Stimulated activated CD4-positive, alpha-beta T cell treated with anti-CD3 and anti-CD28 coated beads, TNF-alpha, amount 100 ng/mL, for 48 hours (primary cell): ENCODE results near the gene NUDT1.

Experiments
- DNase-seq, 3 donors: peaks; one replicate each; pipeline ENCODE4 v3.0.0-alpha.2; 2020; ENCODE audit warnings: low read depth in 3 of 3

NUDT1 gene

DNA sequence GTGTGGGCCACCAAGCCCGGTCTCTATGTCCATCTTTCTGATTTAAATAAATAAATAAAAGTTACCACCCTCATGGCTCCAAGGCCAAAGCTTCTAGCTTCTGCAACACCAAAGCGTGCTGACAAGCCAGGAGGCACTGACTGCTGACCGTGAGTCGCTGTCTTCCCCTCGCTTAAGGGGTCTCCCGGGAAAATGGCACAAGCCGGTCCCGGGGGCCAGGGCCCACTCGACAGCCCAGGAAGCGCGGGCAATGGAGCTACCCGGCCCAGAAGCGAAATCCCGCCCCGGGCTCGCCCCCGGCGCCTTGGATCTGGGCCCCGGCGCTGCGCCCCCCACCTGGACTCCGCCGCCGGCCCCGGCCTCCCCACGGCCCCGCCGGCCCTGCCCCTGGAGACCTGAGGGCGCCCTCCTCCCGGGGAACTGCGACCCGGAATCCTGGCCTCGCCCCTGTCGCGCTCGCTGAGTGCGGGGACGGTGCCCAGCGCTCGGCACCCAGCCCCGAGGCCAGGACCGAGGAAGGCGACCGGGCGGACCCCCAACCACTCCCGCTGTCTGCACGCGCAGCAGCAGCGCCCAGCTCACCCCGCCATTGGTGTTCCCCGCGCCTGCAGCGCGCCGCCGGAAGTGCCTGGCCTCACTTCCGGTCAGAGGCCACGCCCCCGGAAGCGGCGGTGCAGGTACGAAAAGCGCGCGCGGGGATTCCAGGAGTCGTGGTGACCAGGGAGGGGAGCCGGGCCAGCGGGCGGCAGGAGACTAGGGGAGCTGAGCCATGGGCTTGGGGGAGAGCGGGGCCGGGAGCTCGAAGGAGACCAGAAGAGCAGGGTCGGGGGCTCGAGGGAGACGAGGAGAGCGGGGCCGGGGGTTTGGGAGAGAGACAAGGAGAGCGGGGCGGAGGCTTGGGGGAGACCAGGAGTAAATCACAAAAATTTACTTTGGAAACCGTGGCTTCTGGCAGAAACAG lies at the start of gene NUDT1, which contains the start of gene MRM2:
TSS of gene NUDT1 (plus strand) at position 647 of the 961 bp plus-strand sequence. CDS start 2,349 bp downstream, outside the sequence.
TSS of gene MRM2 (minus strand) at position 626 of the 961 bp plus-strand sequence. CDS start at position 590, 36 bp downstream.
- DNase-seq, result peak; percentile 56 to 71 (median 66)

DNA sequence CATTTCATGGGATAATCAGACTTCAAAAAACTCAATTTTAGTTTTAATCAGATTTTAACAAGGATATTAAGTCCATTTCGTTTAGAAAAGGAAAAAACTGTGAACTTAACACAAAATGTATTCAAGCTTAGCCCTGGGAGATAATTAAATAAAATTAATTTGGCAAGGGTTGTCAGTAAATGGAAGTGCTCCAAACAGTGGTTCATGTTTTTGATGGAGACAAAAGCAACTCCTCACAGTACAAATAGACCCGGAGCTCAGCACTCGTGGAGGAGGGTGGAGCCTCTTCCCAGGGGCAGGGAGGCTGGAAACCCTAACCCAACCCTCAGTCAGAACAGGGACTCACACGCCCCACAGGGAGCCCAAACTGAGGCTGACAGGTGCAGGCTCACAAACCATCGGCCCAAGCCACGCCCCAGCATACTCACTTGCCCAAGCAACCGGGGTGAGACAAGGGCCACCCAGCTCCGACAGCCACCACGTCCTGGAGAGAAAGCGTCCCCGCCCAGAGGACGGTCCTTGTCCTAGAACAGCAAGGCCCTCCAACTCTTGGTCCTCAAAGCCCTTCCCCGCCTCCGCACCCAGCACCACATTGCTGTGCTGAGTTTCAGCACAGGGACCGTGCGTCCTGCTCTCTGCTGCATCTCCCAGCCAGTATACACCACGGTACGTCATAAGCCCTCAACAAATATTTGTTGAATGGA lies 49.0 kb upstream of the NUDT1 start:
- DNase-seq, result no peak

DNA sequence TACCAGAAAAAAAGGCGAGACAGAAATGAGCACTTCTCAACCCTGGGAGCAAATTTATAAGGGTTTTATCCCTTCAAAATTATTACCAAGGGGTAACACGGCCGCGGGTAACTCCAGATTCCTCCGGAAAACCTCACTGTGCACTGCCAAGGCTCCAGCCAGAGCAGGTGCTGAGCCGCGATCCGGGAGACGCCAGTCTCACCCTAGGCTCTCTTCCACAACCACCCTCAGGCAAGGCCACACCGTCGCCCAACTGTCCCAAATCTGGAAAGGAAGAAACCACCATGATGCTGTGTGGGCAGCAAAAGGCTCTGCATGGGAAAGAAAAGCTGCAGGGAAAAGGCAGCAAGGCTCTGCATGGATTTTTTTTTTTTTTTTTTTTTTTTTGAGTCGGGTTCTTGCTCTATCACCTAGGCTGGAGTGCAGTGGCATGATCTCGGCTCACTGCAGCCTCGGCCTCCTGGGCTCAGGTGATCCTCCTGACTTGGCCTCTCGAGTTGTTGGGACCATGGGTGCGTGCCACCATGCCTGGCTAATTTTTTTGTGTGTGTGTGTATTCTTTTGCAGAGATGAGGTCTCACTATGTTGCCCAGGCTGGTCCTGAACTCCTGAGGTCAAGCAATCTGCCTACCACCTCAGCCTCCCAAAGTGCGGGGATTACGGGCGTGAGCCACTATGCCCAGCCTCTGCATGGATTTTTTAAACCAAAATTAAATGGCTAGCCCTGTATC lies 48.3 kb upstream of the NUDT1 start:
- DNase-seq, result no peak

DNA sequence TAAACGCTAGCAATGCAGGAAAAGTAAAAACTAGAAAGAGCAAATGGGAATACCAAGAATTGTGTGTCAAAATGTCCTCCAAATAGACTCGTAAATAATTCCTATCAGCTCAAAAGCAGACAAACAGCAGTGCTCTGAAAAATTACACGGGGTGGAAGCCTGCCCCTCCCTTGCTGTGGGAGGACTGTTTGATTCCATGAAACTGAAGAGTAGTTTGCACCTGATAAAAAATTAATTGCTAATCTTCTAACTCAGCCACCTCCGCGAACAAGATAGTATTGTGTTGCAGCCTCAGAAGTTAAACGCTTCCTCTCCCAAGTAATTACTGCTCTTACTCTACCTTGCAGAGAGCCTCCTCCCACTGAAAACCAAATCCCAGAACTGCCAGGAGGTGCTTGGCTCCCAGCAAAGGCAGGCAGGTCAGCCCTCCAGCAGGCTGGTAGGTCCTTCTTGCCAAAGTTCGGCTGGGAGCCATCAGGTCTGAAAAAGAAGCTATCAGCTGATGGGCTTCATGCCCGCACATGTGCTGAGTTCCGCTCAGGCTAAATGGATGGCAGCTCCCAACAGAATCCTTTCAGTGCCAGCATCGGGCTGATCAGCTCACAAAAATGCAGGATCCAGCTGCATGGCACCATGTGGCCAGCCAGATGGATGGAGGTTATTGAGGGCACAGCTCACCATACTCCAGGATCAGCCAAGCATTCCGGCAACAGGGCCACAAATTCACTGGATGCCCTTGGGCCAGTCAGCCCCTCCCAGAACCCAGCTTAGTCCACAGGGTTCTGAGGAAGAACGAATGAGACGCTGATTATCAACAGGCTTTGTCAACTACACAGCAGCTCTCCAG lies 46.4 kb upstream of the NUDT1 start:
- DNase-seq, result no peak

DNA sequence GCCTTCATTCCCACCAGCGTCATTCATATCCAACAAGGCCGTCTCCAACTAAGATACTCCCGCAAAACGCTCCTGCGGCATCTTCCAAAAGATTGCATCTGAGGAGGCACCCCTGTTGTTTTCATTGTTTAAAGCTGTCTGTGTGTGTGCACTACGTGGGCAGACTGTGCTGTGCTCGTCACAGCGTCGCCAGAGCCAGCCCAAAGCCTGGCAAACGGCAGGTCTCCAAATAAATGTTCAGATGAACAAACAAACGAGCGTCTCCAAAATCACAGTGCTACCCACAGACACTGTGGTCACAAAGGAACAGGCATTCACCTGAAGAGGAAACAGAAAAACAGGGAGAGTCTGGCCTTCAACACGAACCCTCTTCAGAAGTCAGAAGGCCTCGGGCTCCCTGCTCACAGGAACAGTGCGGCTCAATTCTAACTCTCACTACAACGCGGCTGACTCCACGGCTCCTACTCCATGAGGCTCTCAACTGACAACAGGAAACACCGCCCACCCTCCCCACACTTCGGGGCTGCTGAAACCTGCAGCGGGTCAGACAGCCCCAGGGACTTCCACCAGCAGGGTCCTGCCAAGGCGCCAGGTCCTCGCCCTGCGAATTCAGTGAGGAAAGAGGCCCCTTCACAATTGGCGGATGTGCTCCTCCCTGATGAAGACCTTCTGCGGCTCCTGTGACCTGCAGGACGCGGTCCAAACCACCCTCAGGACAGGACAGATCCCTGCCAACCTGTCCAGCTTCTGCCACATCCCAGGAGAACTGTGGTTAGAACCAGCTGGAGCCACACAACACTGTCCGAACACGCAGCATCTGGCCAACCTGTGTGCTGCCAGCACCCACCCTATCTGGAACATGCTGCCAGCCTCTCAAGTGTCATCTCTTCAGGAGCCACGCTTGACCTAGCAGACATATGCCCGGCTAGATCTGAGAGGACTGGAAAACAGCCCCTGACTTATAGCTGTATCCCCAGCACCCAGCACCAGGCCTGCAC lies 45.3 kb upstream of the NUDT1 start:
- DNase-seq, result no peak

DNA sequence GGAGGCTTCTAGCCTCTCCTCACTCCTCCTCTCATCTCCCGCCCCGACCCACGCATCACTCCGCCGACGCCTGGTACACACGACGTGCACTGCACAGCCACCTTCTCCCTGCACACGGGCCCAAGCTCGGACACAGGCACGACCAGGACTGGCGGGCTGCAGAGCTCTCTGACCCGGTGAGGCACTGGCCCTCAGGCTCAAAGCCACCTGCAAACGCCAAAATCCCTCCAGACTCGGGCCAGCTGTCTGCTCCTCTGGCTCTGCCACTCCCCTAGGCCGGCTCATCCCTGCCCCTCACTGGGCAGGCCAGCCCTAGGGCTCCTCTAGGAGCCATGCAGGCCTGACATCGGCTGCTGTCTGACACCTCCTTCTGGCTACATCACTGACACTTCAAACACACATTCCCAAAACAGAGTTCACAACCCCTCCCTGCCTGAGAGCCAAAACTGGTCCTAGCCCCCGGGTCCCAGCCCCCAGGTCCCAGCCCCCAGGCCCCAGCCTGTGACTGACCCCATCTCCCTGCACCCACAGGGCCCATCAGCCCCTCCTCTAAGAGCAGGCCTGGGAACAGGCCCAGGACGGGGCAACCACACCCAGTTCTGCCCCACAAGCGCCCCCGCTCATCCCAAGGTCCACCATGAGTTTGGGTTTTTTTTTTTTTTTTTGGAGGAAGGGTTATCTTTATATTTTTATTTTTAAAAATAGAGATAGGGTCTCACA lies 44.4 kb upstream of the NUDT1 start:
- no peak for DNase-seq

DNA sequence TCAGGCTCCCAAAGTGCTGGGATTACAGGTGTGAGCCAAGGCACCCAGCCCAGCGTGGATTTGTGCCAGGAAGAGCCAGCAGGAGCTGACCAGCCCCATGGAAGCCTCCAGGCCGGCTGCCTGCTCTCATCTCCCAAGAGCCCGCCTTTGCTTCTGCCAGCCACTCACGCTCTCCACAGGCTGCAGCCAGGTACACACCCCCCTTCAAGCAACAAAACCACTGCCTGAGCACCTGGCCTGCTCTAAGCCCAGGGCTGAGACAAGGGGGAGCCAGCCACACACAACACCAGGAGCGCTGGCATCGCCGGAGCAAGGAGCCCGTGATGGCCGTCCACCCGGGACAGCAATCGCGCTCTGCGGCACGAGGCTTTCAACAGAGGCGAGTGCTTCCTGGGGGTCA lies 43.8 kb upstream of the NUDT1 start:
- DNase-seq, result no peak

DNA sequence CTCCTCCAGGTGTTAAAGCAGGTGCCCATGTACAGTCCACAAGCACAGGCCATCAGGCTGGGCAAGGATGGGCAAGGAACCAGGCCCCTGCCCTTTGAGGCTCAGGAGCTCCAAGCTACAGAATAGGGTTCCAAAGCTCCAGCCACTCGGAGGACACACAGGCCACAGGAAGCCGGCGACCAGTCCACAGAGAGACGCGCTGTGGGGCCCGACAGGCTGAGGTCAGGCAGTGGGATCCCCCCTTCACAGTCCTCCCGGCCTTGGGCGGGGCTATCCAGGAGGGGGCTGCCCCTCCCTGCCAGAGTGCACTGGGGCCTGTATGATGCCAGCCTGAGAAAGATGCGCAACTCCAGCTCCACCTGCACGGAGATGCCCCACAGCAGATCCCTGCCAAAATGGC lies 43.3 kb upstream of the NUDT1 start:
- DNase-seq, result no peak

DNA sequence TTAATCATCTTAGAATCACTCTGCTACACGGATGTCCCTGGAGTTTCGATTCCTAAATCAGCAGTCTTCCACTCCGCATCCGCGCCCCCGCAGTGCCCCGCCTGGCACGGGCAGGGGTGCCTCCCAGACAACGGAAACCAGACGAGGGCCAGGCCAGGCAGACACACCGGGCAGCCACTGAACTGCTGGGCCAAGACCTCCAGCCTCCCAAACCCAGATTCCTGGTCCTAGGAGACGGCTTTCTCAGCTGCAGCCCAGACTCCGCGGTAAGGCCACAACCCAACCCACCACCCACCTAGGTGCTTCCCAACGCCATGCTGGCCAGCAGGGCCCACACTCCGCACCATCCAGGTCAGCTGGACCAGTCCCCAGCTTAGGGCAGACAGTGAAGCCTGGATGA lies 42.5 kb upstream of the NUDT1 start:
- no peak for DNase-seq

DNA sequence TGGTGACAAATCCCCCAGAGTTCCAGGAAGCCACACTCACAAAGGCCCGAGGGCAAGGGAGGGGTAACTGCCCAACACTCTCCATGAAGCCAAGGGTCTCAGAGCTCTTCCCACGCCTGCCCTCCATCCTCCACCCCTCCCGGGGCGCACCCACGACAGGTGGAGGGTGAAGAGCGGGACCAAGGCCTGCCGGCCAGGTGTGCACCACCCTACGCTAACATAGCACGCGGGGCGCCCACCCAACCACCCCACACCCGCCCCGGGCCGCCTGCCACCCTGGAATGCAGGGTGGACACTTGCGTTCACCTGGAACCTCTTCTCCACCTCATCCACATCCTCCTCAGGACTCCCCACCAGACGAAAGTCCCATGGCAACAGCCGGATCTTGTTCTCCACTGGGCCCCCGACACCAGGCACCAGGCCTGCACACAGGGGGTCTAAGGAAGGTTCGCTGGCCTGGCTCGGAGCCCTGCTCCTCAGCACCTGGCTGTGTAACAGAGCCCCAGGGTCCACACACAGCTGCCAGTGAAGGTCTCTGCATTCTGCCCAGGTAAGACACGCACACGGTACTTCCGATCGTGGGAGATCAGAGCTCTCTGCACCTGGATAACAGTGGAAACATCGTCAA lies 42.0 kb upstream of the NUDT1 start:
- no peak for DNase-seq

DNA sequence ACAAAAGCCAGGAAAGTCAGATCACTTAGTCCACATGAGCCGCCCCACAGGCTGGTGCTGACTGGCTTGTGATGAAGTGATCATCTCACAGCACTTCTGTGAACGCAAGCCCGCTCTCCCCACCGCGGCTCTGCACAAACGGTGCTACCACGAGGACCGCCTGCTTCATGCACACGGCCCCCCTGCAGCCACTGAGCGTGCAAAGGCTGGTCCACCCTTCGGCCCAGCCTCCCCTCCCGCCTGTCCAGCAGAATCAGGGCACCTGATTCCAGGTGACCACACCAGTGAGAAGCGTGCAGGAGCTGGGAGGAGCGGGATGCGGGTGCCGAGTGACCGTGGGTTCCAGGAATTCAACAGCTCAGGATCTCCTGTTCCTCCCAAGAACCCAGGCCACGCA lies 41.4 kb upstream of the NUDT1 start:
- no peak for DNase-seq

DNA sequence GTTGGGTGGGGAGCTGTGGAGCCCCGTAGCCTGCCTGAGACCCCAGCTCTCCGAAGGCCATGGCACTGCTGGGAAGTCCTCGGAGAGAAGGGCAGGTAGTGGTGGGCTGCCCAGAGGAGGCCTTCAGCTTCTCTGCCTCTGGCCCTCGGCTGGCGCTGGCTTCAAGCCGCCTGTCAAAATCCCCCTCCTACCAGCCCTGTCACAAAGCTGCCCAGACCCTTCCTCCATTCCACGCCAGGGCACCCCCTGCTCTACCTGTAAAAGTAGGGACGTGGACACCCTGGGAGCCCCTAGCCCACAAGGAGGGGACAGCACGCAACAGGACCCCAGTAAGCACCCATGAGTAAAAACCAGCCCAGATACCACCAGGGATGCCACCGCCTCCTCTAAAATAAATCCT lies 40.9 kb upstream of the NUDT1 start:
- no peak for DNase-seq

DNA sequence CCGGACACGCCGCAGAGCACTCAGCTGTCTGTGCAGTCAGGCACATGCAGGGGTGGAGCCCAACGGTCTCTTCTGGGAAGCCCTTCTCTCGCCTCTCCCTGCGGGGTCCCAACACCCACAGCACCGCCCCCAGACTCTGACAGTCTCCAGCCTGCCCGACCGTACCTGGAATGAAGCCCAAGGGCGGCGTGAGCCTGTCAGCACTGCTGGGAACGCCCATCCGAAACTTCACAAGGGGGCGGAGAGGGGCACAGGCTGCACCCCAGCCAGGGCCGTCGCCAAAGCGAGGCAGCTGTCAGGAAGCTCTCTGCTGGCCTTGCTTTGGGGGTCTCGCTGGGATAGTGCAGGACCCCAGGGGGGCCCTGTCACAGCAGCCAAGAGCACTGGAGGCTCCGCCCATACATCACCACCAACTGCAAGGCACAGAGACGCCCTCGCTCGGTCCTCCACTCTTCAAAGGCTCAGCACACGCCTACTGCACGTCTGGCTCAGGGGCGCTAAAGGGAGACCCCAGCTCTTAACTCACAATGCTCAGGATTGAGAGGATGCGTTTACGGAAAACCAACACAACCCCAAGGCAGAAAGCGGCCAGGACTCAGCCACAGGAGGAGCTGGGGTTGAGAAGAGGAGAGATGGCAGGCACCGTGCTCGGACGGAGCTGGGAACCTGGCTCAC lies 40.2 kb upstream of the NUDT1 start:
- DNase-seq, result no peak

DNA sequence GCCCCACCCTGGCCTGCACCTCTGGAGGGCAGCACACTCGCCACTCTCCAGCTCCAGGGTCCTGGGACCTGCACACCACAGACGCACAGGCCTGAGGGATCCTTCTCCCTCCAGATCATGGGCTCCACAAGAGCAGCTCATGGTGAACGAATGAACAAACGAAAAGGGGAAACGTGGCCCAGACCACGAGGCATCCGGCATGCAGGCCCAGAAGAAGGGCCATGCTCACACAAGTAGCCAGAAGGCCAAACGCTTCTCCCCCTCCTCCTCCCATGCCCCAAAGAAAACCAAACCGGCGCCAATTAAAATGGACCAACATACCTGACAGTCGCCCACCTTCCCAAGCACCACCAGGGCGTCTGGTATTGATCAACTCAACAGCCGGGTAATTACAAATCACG lies 39.7 kb upstream of the NUDT1 start:
- DNase-seq, result no peak

DNA sequence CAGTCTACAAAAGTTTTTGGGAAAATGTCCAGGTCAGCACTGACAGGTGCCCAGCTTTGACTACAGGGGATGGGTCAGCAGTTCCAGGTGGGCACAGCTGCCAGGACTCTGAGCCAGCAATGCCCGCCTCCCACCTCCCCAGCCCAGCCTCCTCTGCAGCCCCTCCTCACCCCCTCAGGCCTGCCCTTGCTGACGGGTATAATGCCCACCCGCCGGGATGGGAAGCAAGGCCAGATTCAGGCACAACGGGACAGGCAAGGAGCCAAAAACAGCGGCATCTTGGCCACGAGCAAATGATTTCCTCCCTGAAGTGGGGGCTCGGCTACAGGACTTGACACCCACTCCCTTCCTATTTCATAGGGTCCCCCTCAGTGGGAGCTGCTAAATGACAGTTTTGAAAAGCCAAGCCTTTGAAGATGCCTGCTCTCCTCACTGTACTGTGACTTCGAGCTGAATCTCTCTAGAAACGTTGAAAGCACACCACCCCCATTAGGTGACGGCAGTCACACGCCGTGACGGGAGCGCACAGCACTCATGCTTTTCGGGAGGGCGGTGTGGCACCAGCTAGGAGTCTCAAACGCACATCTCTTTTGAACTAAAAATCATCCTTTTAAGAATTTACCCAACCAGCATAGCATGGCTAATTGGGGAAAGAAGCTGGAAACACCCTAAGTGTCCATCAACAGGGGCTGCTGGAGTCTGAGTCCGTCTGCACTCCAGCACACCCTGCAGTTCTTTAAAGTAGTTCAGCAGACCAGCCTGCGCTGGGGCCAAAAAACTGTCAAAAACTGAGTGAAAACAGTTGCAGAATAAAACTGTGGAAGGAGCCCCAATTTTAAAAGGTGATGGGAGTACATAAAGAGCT lies 38.9 kb upstream of the NUDT1 start:
- no peak for DNase-seq

DNA sequence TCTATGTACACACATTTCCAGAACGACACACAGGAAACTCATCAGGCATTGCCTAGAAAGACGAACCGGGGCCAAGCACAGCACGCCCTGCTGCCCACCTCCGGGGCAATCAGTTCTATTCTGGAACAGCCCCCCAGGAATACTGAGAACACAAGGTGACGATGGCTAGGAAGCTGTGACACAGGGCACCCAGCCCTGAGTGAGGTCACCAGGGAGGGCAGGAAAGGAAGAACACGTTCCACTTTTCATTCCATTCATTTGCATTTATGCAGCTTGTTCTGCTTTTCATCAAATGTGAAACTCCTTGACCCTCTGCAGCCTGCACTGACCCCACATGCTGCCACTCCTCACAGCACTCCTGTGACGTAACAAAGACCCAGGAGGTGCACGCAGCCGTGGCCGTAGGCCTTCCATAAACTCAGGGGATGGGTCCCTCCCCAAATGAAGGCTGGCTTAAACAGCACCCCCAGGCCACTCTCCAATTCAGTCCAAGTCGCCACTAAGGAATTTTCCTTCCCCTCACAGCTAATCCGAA lies 38.2 kb upstream of the NUDT1 start:
- DNase-seq, result no peak

DNA sequence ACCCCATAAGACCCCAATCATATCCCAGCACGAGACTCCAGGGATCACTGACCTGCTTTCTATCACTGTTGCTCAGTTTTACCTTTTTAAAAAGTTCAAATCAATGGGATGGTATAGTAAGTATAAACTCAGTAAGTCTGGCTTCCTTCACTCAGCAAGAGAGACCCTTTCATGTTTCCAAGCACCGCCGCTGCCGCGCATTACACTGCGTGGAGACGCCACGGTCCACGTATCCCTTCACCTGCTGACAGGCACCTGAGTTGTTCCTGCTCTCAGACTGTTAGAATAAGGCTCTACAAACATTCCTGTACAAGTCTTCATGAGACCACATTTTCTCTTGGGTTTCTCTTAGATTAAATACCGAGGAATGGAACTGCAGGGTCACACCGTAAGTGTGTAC lies 37.6 kb upstream of the NUDT1 start:
- DNase-seq, result no peak
